ENCODE results near the gene LGR6.
"Not testable (repeated sequence)": the region's sequence is repeated elsewhere in the genome, so short reads cannot be mapped to it uniquely, and the experiment has no call there.

Gene LGR6

DNA sequence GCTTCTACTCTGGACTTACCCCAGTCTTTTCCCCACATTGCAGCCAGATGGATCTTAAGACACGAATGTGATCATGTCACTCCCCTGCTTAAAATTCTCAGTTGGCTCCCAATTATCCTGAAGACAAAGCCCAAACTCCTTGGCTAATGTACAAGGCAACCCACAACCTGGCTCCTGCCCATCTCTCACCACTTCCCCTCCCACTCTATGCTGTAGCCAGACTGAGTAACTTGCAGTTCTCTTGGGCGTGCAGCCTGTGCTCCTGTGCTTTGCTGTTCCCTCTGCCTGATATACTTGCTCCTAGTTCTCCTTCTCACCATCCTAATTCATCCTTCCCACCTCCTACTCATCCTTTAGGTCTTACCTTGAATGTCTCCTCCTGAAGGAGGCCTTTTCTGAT, 56.2 kb downstream of the LGR6 start:
- Histone ChIP-seq H3K27me3 (ENCODE audit: control insufficient read depth, insufficient read depth, low read length) (no peaks in the 10 kb centered on the region), H3K4me3 (ENCODE audit: low read length) (no peak overlapping the region), H3K4me1 (ENCODE audit: control insufficient read depth, insufficient read depth, low read length) (no peaks in the 10 kb centered on the region), H3K36me3 (ENCODE audit: control insufficient read depth, insufficient read depth, low read length) (no peaks in the 10 kb centered on the region), H3K27ac (ENCODE audit: low read depth, low read length) (no peak overlapping the region), H3K9ac (ENCODE audit: low read length) (no peak overlapping the region)

DNA sequence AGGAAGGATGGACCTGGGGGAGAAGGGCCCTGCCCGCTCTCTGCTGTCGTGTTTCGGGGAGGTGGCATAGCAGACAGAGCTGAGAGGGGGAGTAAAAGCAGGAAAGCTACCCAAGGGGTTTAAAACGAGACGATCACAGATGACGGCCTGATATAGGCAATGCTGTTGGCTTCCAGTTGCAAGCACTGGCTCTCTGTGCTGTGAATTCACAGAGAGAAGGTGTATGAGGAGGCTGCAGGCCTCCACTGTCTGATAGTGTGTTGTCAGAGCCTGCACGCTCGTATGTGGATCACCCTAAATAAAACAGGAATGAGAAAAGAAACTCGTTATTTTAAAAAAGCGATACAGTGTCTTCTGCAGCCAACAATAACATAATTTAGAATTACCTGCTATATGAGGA, 57.4 kb downstream of the LGR6 start:
- Histone ChIP-seq H3K36me3 (ENCODE audit: control insufficient read depth, insufficient read depth, low read length) (no peaks in the 10 kb centered on the region), H3K27ac (ENCODE audit: low read depth, low read length) (no peak overlapping the region), H3K9ac (ENCODE audit: low read length) (no peak overlapping the region), H3K4me1 (ENCODE audit: control insufficient read depth, insufficient read depth, low read length) (no peaks in the 10 kb centered on the region), H3K4me3 (ENCODE audit: low read length) (no peak overlapping the region), H3K27me3 (ENCODE audit: control insufficient read depth, insufficient read depth, low read length) (no peaks in the 10 kb centered on the region)

DNA sequence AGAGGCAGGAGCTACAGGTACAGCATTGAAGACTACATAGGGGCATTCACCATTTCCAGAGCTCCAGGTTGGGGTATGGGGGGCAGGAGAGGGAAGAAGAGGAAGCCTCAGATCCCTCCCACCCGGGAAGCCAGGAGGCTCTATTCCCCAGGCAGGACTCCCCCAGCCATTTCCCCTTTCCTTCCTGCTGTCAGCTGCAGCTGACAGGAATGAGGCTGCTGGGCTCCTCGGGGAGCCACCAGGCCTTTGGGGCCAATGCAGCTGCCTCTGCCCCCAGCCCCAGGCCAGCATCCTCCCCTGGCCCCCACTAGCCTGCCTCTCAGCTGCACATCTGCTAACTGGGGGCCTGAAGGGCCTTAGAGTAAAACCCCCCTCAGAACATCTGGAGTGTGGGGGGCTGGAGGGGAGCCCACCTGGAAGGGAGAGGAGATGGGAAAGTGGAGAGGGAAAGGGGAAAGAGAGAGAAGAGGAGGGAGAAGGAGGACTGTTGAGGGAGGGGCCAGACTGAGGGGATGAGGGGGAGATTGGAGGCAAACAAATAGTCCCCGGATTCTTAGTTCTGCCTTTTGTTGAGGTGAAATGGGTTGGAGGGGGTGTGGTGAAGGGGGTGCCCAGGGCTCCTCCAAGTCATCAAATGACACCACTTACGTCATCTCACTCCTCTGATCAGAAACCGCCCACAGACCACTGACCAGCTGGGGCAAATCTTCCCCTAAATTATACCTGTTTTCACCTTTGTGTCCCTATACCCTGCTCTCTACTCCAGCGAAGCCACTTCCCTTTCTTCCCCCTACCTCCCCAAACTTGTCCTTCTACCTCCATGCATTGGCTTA, 58.0 kb downstream of the LGR6 start:
- H3K4me1 ChIP-seq (ENCODE audit: control insufficient read depth, insufficient read depth, low read length) = no peaks in the 10 kb centered on the region
- H3K4me3 ChIP-seq (ENCODE audit: low read length) = no peak overlapping the region
- no peak overlapping the region for H3K27ac ChIP-seq (ENCODE audit: low read depth, low read length)
- no peaks in the 10 kb centered on the region for H3K36me3 ChIP-seq (ENCODE audit: control insufficient read depth, insufficient read depth, low read length)
- no peak overlapping the region for H3K9ac ChIP-seq (ENCODE audit: low read length)
- no peaks in the 10 kb centered on the region for H3K27me3 ChIP-seq (ENCODE audit: control insufficient read depth, insufficient read depth, low read length)

DNA sequence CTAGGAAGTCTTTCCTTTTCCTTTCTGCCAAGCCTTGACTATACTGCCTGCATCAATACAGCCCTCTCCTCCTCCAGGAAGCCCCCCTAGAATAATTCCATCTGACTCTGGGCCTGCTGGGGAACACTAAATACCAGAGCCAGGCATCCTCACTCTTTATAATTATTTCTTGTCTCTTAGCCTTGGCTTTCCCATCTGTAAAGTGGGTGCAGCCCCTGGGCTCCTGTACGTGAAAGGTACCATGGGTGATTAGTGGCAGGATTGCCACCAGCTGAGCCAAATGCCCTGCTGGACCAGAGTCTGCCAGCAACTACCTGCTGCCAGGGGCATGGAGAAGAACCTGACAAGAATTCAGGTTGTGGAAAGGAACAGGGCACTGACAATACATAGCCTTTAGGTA, 58.7 kb downstream of the LGR6 start:
- H3K27ac ChIP-seq (ENCODE audit: low read depth, low read length) = no peak overlapping the region
- H3K4me3 ChIP-seq (ENCODE audit: low read length) = no peak overlapping the region
- no peaks in the 10 kb centered on the region for H3K27me3 ChIP-seq (ENCODE audit: control insufficient read depth, insufficient read depth, low read length)
- H3K36me3 ChIP-seq (ENCODE audit: control insufficient read depth, insufficient read depth, low read length) = no peaks in the 10 kb centered on the region
- H3K4me1 ChIP-seq (ENCODE audit: control insufficient read depth, insufficient read depth, low read length) = no peaks in the 10 kb centered on the region
- no peak overlapping the region for H3K9ac ChIP-seq (ENCODE audit: low read length)

DNA sequence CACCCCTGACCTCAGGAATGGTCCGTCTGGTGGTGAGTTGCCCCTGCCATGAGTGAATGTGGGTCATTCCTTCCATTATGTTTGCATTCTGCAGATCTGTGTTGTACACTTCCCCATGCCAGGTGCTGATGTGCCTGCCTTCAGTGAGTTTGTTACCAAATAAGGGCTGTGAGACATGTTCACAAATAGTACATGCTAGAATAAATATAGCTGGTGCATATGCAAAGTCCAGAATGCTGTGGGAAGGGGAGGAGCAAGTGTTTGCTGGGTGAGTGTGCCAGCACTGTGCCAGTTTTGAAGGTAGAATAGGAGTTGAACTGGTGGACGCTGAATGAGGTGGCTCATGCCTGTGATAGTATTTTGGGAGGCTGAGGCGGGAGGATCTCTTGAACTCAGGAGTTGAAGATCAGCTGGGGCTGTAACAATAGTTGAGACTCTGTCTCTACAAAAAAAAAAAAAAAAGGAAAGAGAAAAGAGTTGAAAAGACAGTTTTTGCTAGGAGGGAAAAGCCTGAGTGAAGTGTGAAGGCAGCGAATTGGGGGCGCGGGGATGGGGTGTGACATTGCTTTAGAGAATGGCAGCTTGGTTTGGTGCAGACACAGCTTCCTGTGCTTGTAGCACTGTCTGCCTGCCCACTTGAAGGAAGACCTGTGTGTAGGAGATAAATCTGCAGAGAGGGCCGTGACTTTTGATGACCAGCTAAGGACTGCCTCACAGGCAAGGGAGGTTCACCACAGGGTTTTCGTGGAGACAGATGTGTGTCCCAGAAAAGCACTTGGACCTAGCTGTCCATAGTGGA, 61.1 kb downstream of the LGR6 start:
- Histone ChIP-seq H3K36me3 (ENCODE audit: control insufficient read depth, insufficient read depth, low read length) (no peaks in the 10 kb centered on the region), H3K4me1 (ENCODE audit: control insufficient read depth, insufficient read depth, low read length) (no peaks in the 10 kb centered on the region), H3K27ac (ENCODE audit: low read depth, low read length) (no peak overlapping the region), H3K9ac (ENCODE audit: low read length) (no peak overlapping the region), H3K4me3 (ENCODE audit: low read length) (no peak overlapping the region), H3K27me3 (ENCODE audit: control insufficient read depth, insufficient read depth, low read length) (no peaks in the 10 kb centered on the region)

DNA sequence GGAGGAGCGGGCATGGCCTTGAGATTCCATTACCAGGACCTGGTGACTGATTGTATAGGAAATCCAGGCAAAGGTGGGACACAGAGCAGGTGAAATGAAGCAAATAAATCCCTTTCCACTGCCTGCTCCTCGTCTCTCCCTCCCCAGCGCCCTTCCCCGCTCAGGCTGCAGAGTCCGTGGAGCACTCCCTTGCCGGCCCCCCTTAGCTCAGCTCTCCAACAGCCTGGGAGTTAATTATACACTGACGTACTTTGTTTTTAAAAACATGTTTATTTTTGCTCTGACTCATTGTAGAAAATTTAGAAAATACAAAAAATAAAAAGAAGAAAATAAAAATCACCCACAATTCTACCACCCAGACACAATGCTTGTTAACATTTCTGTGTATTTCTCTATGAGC, 61.7 kb downstream of the LGR6 start:
- H3K27me3 ChIP-seq (ENCODE audit: control insufficient read depth, insufficient read depth, low read length) = no peaks in the 10 kb centered on the region
- H3K36me3 ChIP-seq (ENCODE audit: control insufficient read depth, insufficient read depth, low read length) = no peaks in the 10 kb centered on the region
- H3K9ac ChIP-seq (ENCODE audit: low read length) = no peak overlapping the region
- no peak overlapping the region for H3K4me3 ChIP-seq (ENCODE audit: low read length)
- no peaks in the 10 kb centered on the region for H3K4me1 ChIP-seq (ENCODE audit: control insufficient read depth, insufficient read depth, low read length)
- no peak overlapping the region for H3K27ac ChIP-seq (ENCODE audit: low read depth, low read length)

DNA sequence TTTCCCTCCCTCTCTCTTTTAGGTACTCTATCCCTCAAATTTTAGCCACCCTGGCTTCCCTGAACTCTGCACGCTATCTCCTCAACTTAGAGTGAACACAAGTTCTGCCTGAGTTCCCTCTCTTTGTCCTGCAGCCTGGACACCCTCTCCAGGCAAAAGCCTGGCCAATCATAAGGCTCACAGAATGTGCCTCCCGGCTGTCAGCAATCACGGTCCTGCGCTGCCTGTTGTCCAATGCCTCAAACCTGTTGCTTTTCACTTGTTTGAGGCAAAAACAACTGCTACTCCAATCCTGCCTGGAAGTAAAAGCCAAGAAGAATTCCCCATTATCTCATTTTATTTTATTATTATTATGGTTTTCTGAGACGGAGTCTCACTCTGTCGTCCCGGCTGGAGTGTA, 66.1 kb downstream of the LGR6 start:
- Histone ChIP-seq H3K36me3 (ENCODE audit: control insufficient read depth, insufficient read depth, low read length) (no peaks in the 10 kb centered on the region), H3K27ac (ENCODE audit: low read depth, low read length) (no peak overlapping the region), H3K9ac (ENCODE audit: low read length) (no peak overlapping the region), H3K4me3 (ENCODE audit: low read length) (no peak overlapping the region), H3K4me1 (ENCODE audit: control insufficient read depth, insufficient read depth, low read length) (no peaks in the 10 kb centered on the region), H3K27me3 (ENCODE audit: control insufficient read depth, insufficient read depth, low read length) (no peaks in the 10 kb centered on the region)

DNA sequence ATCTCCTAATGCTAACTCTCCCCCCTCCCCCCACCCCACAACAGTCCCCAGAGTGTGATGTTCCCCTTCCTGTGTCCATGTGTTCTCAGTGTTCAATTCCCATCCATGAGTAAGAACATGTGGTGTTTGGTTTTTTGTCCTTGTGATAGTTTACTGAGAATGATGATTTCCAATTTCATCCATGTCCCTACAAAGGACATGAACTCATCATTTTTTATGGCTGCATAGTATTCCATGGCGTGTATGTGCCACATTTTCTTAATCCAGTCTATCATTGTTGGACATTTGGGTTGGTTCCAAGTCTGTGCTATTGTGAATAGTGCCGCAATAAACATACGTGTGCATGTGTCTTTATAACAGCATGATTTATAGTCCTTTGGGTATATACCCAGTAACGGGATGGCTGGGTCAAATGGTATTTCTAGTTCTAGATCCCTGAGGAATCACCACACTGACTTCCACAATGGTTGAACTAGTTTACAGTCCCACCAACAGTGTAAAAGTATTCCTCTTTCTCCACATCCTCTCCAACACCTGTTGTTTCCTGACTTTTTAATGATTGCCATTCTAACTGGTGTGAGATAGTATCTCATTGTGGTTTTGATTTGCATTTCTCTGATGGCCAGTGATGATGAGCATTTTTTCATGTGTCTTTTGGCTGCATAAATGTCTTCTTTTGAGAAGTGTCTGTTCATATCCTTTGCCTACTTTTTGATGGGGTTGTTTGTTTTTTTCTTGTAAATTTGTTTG, 67.8 kb downstream of the LGR6 start:
- not testable (repeated sequence) for H3K4me3 ChIP-seq (ENCODE audit: low read length); H3K4me1 ChIP-seq (ENCODE audit: control insufficient read depth, insufficient read depth, low read length); H3K9ac ChIP-seq (ENCODE audit: low read length); H3K36me3 ChIP-seq (ENCODE audit: control insufficient read depth, insufficient read depth, low read length); H3K27me3 ChIP-seq (ENCODE audit: control insufficient read depth, insufficient read depth, low read length); H3K27ac ChIP-seq (ENCODE audit: low read depth, low read length)

DNA sequence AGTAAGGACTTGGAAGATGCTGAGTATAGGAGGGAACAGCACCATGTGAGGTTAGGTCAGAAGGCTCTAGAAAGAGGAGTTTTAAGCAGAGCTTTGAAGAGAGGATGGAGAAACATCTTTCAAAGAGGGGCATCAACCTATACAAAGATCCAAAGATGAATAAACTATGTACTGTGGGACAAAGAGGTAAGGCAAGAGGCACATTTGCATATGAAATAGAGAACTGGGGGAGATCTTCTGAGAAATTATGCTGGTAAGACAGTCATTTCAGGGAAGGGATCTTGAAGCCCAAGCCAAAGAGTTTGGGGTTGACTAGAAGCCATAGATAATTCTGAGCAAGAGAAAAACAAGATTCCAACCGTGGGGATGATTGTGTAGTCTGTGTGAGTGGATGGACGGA, 70.0 kb downstream of the LGR6 start:
- H3K4me1 ChIP-seq (ENCODE audit: control insufficient read depth, insufficient read depth, low read length) = no peaks in the 10 kb centered on the region
- no peaks in the 10 kb centered on the region for H3K27me3 ChIP-seq (ENCODE audit: control insufficient read depth, insufficient read depth, low read length)
- H3K4me3 ChIP-seq (ENCODE audit: low read length) = no peak overlapping the region

DNA sequence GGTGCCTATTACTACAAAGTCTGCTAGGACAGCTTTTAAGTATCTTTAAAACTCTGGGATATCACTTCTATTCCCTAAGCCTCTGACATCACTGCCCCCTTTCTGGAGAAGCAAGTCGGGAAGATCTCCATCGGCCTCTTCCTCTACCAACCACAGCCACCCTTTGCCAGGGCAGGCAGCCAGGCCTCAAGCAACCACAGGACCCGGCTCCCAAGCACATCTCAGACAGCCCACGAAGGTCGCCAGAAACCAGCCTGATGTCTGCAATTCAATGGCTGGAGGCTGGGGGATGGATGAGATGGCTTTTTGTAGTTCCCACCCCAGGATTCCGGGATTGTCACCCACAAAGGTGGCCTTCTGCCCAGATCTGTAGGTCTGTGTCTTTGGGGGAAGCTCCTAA, 70.7 kb downstream of the LGR6 start:
- no peaks in the 10 kb centered on the region for H3K4me1 ChIP-seq (ENCODE audit: control insufficient read depth, insufficient read depth, low read length)
- no peaks in the 10 kb centered on the region for H3K27me3 ChIP-seq (ENCODE audit: control insufficient read depth, insufficient read depth, low read length)
- no peak overlapping the region for H3K27ac ChIP-seq (ENCODE audit: low read depth, low read length)

More for the DNA sequence above, 70.0 kb downstream of the LGR6 start:
- H3K27ac ChIP-seq (ENCODE audit: low read depth, low read length) = no peak overlapping the region
- H3K36me3 ChIP-seq (ENCODE audit: control insufficient read depth, insufficient read depth, low read length) = no peaks in the 10 kb centered on the region
- no peak overlapping the region for H3K9ac ChIP-seq (ENCODE audit: low read length)

DNA sequence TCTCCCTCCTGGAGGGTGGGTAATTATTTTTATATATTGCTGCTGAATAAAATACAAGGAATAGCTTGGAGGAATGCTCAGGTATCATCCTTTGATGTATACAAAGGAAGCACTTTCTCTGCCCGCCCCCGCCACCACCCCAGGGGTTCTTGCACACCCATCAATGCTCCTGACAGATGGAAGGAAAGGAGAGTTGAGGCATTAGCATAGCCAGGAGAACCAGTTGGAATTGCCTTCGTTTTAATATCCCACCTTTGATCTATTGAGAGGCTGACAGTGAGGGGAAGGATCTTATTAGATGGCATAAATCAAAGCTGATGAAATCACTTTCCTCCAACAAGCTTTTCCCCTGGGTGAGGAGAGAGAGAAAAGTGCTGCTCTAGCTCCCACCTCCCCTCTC, 71.1 kb downstream of the LGR6 start:
- H3K27ac ChIP-seq (ENCODE audit: low read depth, low read length) = no peak overlapping the region
- no peaks in the 10 kb centered on the region for H3K4me1 ChIP-seq (ENCODE audit: control insufficient read depth, insufficient read depth, low read length)
- H3K4me3 ChIP-seq (ENCODE audit: low read length) = no peak overlapping the region

More for the DNA sequence above, 70.7 kb downstream of the LGR6 start:
- Histone ChIP-seq H3K9ac (ENCODE audit: low read length) (no peak overlapping the region), H3K4me3 (ENCODE audit: low read length) (no peak overlapping the region), H3K36me3 (ENCODE audit: control insufficient read depth, insufficient read depth, low read length) (no peaks in the 10 kb centered on the region)

DNA sequence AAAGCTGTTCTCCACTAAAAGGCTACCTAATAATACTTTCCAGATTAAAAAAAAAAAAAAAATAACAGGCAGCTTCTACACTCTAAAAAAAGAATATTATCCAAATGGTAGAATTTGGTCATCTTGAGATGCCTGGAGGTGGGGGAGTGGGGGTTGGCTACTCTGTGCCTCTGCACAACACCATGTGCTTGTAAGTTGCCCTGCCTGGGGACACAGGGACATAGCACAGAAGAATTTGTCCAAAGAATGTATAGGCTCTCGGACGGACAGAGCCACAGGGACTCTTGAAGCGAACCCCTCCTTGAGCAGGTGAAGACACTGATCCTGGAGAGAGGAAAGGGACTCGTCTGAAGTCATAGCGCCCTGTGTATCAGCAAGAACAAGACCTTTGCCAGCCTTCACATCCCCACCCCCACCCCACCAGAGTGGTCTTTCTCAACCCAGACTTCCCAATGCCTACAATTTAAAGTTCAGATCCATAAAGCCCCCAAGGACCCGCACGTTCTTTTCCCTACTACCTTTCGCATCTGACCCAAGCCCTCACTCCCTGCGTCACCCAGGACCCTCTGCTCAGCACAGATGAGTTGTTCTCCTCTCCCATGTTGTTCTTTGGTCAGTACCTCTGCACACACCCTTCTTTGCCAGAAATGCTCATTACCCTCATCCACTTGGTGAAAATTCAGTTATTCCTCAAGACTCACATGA, 72.6 kb downstream of the LGR6 start:
- Histone ChIP-seq H3K4me3 (ENCODE audit: low read length) (no peak overlapping the region), H3K9ac (ENCODE audit: low read length) (no peak overlapping the region), H3K4me1 (ENCODE audit: control insufficient read depth, insufficient read depth, low read length) (no peaks in the 10 kb centered on the region), H3K36me3 (ENCODE audit: control insufficient read depth, insufficient read depth, low read length) (no peaks in the 10 kb centered on the region), H3K27ac (ENCODE audit: low read depth, low read length) (no peak overlapping the region), H3K27me3 (ENCODE audit: control insufficient read depth, insufficient read depth, low read length) (no peaks in the 10 kb centered on the region)

More for the DNA sequence above, 71.1 kb downstream of the LGR6 start:
- H3K36me3 ChIP-seq (ENCODE audit: control insufficient read depth, insufficient read depth, low read length) = no peaks in the 10 kb centered on the region
- H3K9ac ChIP-seq (ENCODE audit: low read length) = no peak overlapping the region
- no peaks in the 10 kb centered on the region for H3K27me3 ChIP-seq (ENCODE audit: control insufficient read depth, insufficient read depth, low read length)
